ENCODE measurements around the gene PACS2.

DNA sequence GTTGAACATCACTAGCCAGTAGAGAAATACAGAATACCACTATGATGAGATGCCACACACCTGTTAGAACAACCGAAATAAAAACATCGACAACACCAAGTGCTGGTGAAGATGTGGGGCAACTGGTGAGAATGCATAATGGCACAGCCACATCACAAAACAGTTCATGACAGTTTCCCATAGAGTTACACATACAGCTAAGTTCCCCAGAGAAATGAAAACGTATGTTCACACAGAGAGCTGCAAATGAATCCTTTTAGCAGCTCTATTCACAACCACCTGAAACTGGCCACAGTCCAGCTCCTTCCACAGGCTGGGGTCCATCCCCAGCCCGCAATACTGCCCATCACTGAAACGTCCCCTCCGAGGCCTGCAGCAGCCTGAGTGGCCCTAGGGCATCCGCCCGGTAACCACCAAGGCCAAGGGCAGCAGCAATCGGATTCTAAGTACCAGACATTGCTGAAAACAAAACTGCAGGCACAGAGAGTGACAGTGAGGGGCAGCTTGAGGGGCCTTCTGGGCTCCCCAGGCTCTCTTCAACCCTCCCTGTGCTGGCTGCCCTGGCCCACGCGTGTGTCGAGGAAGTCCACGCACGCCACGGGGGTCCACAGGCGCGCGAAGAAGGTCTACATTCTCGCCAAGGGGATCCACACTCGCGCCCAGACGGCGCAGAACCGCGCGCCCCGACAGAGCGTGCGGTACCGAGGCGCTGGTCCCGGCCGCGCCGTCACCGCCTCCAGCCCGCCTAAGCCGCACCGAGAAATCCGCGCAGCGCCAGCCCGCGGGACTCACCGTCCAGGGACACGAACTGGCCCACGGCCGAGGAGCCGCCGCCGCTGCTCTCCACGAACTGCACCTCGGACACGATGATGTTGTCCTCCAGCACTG is 14.7 kb upstream of the PACS2 start:
- TF ChIP-seq, protein P1, sequence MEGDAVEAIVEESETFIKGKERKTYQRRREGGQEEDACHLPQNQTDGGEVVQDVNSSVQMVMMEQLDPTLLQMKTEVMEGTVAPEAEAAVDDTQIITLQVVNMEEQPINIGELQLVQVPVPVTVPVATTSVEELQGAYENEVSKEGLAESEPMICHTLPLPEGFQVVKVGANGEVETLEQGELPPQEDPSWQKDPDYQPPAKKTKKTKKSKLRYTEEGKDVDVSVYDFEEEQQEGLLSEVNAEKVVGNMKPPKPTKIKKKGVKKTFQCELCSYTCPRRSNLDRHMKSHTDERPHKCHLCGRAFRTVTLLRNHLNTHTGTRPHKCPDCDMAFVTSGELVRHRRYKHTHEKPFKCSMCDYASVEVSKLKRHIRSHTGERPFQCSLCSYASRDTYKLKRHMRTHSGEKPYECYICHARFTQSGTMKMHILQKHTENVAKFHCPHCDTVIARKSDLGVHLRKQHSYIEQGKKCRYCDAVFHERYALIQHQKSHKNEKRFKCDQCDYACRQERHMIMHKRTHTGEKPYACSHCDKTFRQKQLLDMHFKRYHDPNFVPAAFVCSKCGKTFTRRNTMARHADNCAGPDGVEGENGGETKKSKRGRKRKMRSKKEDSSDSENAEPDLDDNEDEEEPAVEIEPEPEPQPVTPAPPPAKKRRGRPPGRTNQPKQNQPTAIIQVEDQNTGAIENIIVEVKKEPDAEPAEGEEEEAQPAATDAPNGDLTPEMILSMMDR (IDR thresholded peaks at IDR 0.05; ENCODE audit: insufficient read depth, low read length): no peak
- TF ChIP-seq, protein P2, sequence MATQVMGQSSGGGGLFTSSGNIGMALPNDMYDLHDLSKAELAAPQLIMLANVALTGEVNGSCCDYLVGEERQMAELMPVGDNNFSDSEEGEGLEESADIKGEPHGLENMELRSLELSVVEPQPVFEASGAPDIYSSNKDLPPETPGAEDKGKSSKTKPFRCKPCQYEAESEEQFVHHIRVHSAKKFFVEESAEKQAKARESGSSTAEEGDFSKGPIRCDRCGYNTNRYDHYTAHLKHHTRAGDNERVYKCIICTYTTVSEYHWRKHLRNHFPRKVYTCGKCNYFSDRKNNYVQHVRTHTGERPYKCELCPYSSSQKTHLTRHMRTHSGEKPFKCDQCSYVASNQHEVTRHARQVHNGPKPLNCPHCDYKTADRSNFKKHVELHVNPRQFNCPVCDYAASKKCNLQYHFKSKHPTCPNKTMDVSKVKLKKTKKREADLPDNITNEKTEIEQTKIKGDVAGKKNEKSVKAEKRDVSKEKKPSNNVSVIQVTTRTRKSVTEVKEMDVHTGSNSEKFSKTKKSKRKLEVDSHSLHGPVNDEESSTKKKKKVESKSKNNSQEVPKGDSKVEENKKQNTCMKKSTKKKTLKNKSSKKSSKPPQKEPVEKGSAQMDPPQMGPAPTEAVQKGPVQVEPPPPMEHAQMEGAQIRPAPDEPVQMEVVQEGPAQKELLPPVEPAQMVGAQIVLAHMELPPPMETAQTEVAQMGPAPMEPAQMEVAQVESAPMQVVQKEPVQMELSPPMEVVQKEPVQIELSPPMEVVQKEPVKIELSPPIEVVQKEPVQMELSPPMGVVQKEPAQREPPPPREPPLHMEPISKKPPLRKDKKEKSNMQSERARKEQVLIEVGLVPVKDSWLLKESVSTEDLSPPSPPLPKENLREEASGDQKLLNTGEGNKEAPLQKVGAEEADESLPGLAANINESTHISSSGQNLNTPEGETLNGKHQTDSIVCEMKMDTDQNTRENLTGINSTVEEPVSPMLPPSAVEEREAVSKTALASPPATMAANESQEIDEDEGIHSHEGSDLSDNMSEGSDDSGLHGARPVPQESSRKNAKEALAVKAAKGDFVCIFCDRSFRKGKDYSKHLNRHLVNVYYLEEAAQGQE (IDR thresholded peaks at IDR 0.05; ENCODE audit: insufficient replicate concordance, low read depth): no peak

Measured in HL-60 (cell line).